ENCODE results near the gene MXD4.
A peak's percentile ranks its signal among the peaks of the same experiment; 100 is the strongest.

MXD4 gene

GRCh38 chr4:2261853-2262144 is at the start of gene MXD4:
MXD4 (minus strand) TSS chr4:2262109; CDS start chr4:2261980, 129 bp downstream.
- H3K27ac ChIP-seq: peak within 1 kb of the TSS; percentile 90
- no peak for TF ChIP-seq CTCF (conservative IDR thresholded peaks at IDR 0.05)
- TF ChIP-seq ZFX (IDR thresholded peaks at IDR 0.05): peak; percentile 26; the same call in 1 of the 2 replicates

GRCh38 chr4:2306773-2307410 is 45.0 kb upstream of the MXD4 start:
- no peak for TF ChIP-seq ZFX (IDR thresholded peaks at IDR 0.05)
- TF ChIP-seq CTCF (conservative IDR thresholded peaks at IDR 0.05): no peak
- H3K27ac ChIP-seq: no peak overlapping the region

GRCh38 chr4:2305766-2306501 is 44.0 kb upstream of the MXD4 start:
- H3K27ac ChIP-seq: no peak overlapping the region
- TF ChIP-seq CTCF (conservative IDR thresholded peaks at IDR 0.05) (no peak), ZFX (IDR thresholded peaks at IDR 0.05) (no peak)

- TF ChIP-seq CTCF (conservative IDR thresholded peaks at IDR 0.05) (no peak), ZFX (IDR thresholded peaks at IDR 0.05) (no peak)
- H3K27ac ChIP-seq: no peak overlapping the region
Measured at GRCh38 chr4:2304877-2305561, 43.1 kb upstream of the MXD4 start.

GRCh38 chr4:2304321-2304876 is 42.5 kb upstream of the MXD4 start:
- TF ChIP-seq CTCF (conservative IDR thresholded peaks at IDR 0.05) (no peak), ZFX (IDR thresholded peaks at IDR 0.05) (no peak)
- no peak overlapping the region for H3K27ac ChIP-seq

GRCh38 chr4:2303686-2304320 is 41.9 kb upstream of the MXD4 start:
- no peak overlapping the region for H3K27ac ChIP-seq
- TF ChIP-seq ZFX (IDR thresholded peaks at IDR 0.05) (no peak), CTCF (conservative IDR thresholded peaks at IDR 0.05) (no peak)

All from C4-2B (cell line).